ENCODE measurements around the gene POMT2.

DNA sequence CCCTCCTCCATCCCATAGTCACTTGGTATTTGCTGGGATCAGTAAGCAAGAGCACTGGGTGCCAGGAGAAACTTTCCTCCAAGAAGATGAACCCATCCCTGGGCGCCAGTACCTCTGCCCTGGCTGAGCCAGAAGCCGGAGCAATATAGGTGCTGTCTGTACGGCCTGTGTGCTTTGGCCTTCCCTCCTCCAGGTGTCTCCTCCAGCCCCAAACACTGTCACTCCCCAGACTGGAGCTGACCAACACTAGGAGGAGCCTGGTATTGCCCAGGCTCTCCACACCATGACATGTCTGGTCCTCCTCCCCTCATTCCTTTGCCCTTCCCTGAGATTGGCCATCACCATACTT is 5.0 kb upstream of the POMT2 start:
- TF ChIP-seq EP300 (IDR thresholded peaks at IDR 0.05) = no peak
- TF ChIP-seq, protein P1, sequence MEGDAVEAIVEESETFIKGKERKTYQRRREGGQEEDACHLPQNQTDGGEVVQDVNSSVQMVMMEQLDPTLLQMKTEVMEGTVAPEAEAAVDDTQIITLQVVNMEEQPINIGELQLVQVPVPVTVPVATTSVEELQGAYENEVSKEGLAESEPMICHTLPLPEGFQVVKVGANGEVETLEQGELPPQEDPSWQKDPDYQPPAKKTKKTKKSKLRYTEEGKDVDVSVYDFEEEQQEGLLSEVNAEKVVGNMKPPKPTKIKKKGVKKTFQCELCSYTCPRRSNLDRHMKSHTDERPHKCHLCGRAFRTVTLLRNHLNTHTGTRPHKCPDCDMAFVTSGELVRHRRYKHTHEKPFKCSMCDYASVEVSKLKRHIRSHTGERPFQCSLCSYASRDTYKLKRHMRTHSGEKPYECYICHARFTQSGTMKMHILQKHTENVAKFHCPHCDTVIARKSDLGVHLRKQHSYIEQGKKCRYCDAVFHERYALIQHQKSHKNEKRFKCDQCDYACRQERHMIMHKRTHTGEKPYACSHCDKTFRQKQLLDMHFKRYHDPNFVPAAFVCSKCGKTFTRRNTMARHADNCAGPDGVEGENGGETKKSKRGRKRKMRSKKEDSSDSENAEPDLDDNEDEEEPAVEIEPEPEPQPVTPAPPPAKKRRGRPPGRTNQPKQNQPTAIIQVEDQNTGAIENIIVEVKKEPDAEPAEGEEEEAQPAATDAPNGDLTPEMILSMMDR (IDR thresholded peaks at IDR 0.05) = no peak
- TF ChIP-seq POLR2A (IDR thresholded peaks at IDR 0.05) = no peak
